ENCODE data around the gene RASAL1.

Gene RASAL1

GRCh38 chr12:113097716-113098440 is 37.7 kb downstream of the RASAL1 start:
- no peak for DNase-seq (ENCODE audit: low read depth, low spot score)

GRCh38 chr12:113096675-113097461 is 38.7 kb downstream of the RASAL1 start:
- no peak for DNase-seq (ENCODE audit: low read depth, low spot score)

- DNase-seq (ENCODE audit: low read depth, low spot score): no peak
Observed at GRCh38 chr12:113095405-113095804, 40.2 kb downstream of the RASAL1 start.

- no peak for DNase-seq (ENCODE audit: low read depth, low spot score)
Observed at GRCh38 chr12:113094738-113095137, 40.8 kb downstream of the RASAL1 start.

- DNase-seq (ENCODE audit: low read depth, low spot score): no peak
Observed at GRCh38 chr12:113093409-113094101, 42.0 kb downstream of the RASAL1 start.

- no peak for DNase-seq (ENCODE audit: low read depth, low spot score)
Observed at GRCh38 chr12:113092607-113093408, 42.8 kb downstream of the RASAL1 start.

- DNase-seq (ENCODE audit: low read depth, low spot score): no peak
Observed at GRCh38 chr12:113091506-113091905, 44.1 kb downstream of the RASAL1 start.

GRCh38 chr12:113090740-113091139 is 44.8 kb downstream of the RASAL1 start:
- no peak for DNase-seq (ENCODE audit: low read depth, low spot score)

- no peak for DNase-seq (ENCODE audit: low read depth, low spot score)
Observed at GRCh38 chr12:113089839-113090238, 45.7 kb downstream of the RASAL1 start.

- DNase-seq (ENCODE audit: low read depth, low spot score): no peak
Observed at GRCh38 chr12:113088971-113089756, 46.4 kb downstream of the RASAL1 start.

GRCh38 chr12:113088037-113088436 is 47.5 kb downstream of the RASAL1 start:
- no peak for DNase-seq (ENCODE audit: low read depth, low spot score)

GRCh38 chr12:113087193-113087592 is 48.4 kb downstream of the RASAL1 start:
- no peak for DNase-seq (ENCODE audit: low read depth, low spot score)

GRCh38 chr12:113086249-113087164 is 49.1 kb downstream of the RASAL1 start:
- DNase-seq (ENCODE audit: low read depth, low spot score): no peak

- DNase-seq (ENCODE audit: low read depth, low spot score): no peak
Observed at GRCh38 chr12:113083863-113084435, 51.6 kb downstream of the RASAL1 start.

- no peak for DNase-seq (ENCODE audit: low read depth, low spot score)
Observed at GRCh38 chr12:113082486-113083148, 52.9 kb downstream of the RASAL1 start.

GRCh38 chr12:113081873-113082272 is 53.7 kb downstream of the RASAL1 start:
- DNase-seq (ENCODE audit: low read depth, low spot score): no peak

- no peak for DNase-seq (ENCODE audit: low read depth, low spot score)
Observed at GRCh38 chr12:113077859-113078255, 57.7 kb downstream of the RASAL1 start.

- DNase-seq (ENCODE audit: low read depth, low spot score): no peak
Observed at GRCh38 chr12:113077057-113077858, 58.3 kb downstream of the RASAL1 start.
